WERI-Rb-1 (cell line): ENCODE measurements around the gene PLA2G2C.

ENCODE experiments used
- DNase-seq: peaks from one replicate; pipeline ENCODE4 v3.0.0-alpha.2; 2020
- H3K27ac ChIP-seq: fragments of 250-450 bp; sonication (Bioruptor Pico); 2 replicates; pipeline ENCODE4 v1.5.1; 2020; ENCODE audit warnings: mild to moderate bottlenecking, moderate library complexity
- H3K27me3 ChIP-seq: fragments of 250-450 bp; sonication (Bioruptor Pico); 2 replicates; pipeline ENCODE4 v1.5.1; 2021; ENCODE audit warnings: mild to moderate bottlenecking, low read depth, moderate library complexity; ENCODE audit not compliant: insufficient read depth, severe bottlenecking
- H3K36me3 ChIP-seq: fragments of 250-450 bp; sonication (Bioruptor Pico); 2 replicates; pipeline ENCODE4 v1.5.1; 2020; ENCODE audit warnings: mild to moderate bottlenecking, moderate library complexity
- H3K4me3 ChIP-seq: 2 replicates; pipeline ENCODE4 v1.5.1; 2011; ENCODE audit warnings: low read depth, mild to moderate bottlenecking, control low read depth, low read length
- H3K9me3 ChIP-seq: fragments of 250-450 bp; sonication (Bioruptor Pico); 2 replicates; pipeline ENCODE4 v1.5.1; 2021; ENCODE audit warnings: mild to moderate bottlenecking, moderate library complexity; ENCODE audit not compliant: severe bottlenecking
- TF ChIP-seq, protein P1 (sequence below): IDR thresholded peaks from 2 replicates; pipeline ENCODE4 v1.5.1; 2011; ENCODE audit warnings: low read depth, mild to moderate bottlenecking, control low read depth, inconsistent platforms, low read length

Gene PLA2G2C

DNA sequence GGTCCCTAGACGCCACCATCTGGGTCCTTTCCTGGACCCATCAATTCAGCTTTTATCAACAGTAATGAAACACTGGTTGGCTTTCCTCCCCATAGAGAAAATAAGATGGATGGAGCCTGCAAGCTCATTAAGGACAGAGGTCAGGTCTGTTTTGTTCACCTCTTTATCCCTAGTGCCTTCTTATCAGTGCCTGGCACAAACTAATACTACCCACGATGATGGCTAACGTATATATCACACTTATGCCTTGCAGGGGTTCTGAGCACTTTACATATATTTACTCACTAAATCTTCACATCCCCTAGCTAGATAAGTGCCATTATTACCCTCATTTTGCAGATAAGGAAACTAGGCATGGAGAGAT lies 5.5 kb downstream of the PLA2G2C start:
- Histone ChIP-seq H3K9me3 (no peaks in the 10 kb centered on the region), H3K27me3 (peaks cover 4% of the 10 kb centered on the region), H3K4me3 (no peak overlapping the region), H3K27ac (no peak overlapping the region), H3K36me3 (no peaks in the 10 kb centered on the region)
- no peak for DNase-seq
- TF ChIP-seq, protein P1, sequence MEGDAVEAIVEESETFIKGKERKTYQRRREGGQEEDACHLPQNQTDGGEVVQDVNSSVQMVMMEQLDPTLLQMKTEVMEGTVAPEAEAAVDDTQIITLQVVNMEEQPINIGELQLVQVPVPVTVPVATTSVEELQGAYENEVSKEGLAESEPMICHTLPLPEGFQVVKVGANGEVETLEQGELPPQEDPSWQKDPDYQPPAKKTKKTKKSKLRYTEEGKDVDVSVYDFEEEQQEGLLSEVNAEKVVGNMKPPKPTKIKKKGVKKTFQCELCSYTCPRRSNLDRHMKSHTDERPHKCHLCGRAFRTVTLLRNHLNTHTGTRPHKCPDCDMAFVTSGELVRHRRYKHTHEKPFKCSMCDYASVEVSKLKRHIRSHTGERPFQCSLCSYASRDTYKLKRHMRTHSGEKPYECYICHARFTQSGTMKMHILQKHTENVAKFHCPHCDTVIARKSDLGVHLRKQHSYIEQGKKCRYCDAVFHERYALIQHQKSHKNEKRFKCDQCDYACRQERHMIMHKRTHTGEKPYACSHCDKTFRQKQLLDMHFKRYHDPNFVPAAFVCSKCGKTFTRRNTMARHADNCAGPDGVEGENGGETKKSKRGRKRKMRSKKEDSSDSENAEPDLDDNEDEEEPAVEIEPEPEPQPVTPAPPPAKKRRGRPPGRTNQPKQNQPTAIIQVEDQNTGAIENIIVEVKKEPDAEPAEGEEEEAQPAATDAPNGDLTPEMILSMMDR, result no peak

DNA sequence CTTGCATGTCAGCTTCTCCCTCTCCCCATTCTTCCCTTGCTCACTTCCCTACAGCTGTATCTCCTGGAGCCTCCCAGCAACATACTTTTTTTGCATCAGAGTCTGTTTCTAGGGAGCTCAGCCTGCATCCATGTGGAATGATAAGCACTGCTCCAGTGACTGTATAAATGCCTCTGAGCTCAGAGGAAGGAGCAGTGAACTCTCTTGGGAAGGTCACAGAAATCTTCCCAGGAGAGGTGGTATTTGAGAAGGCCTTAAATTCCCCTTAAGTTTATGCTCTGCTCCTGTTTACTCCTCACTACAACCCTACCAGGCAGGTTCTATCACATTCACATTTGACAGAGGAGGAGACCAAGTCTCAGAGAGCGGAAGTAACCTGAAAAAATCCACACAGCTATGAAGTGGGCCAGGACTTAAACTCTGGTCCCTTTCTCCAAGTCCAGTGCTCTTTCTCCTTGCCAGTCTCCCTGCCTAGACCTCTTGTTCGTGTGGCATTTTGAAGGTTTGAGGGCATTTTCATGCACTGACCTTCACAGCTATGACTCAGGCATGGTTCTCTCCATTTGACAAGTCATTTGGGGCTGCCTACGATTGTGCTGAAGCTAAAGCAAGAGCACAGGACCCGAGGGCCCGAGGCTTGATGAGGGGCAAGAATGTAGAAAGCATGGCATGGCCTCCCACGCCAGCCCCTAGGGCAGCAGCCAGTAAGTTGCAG lies 6.0 kb downstream of the PLA2G2C start:
- Histone ChIP-seq H3K36me3 (no peaks in the 10 kb centered on the region), H3K27ac (no peak overlapping the region), H3K9me3 (no peaks in the 10 kb centered on the region), H3K4me3 (no peak overlapping the region), H3K27me3 (no peaks in the 10 kb centered on the region)
- TF ChIP-seq, protein P1, result no peak
- DNase-seq, result no peak

DNA sequence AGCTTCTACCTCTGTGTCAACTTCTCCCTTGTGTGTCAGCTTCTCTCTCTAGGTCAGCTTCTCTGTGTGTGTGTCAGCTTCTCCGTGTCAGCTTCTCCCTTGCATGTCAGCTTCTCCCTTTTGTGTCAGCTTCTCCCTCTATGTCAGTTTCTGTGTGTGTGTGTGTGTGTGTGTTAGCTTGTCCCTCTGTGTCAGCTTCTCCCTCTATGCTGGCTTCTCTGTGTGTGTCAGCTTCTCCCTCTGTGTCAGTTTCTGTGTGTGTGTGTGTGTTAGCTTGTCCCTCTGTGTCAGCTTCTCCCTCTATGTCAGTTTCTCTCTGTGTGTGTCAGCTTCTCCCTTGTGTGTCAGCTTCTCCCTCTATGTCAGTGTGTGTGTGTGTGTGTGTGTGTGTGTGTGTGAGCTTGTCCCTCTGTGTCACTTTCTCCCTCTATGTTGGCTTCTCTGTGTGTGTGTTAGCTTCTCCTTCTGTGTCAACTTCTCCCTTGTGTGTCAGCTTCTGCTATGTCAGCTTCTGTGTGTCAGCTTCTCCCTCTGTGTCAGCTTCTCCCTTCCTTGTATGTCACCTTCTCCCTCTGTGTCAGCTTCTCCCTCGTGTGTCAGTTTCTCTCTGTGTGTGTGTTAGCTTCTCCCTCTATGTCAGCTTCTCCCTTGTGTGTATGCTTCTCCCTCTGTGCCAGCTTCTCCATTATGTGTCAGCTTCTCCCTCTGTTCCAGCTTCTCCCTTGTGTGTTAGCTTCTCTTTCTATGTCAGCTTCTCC lies 6.8 kb downstream of the PLA2G2C start:
- TF ChIP-seq, protein P1, result no peak
- H3K27me3 ChIP-seq, result no peaks in the 10 kb centered on the region
- H3K4me3 ChIP-seq, result no peak overlapping the region
- H3K9me3 ChIP-seq, result no peaks in the 10 kb centered on the region
- no peaks in the 10 kb centered on the region for H3K36me3 ChIP-seq
- DNase-seq, result no peak
- H3K27ac ChIP-seq, result no peak overlapping the region

DNA sequence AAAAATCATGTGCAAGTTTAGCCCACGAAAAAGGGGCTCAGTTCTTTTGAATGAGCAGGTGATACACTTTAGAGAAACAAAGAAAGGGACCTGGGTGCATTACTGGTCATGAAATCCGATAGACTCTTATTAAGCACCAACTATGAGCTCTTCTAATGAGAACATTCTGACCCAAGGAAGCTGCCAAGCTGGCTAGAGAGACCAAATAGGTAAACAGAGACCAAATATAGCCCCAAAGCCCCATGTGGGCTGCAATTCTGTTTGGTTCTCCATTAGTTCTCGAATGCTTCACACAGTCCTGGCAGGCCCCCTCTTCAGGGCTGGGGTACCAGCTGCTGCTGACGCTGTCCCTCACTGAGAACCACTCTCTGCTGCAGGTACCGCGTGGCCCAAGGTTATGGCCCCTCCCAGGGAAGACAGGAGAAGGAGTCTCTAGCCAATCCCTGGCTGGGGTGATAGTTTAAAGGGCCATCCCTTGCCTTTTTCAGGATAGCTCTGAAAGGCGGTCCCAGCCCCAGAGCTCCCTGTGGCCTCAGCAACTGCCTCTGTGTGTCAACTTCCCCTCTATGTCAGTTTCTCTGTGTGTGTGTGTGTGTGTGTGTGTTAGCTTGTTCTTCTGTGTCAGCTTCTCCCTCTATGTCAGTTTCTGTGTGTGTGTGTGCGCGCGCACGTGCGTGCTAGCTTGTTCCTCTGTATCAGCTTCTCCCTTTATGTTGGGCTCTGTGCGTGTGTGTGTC lies 7.5 kb downstream of the PLA2G2C start:
- H3K36me3 ChIP-seq, result no peaks in the 10 kb centered on the region
- TF ChIP-seq, protein P1, result no peak
- no peaks in the 10 kb centered on the region for H3K9me3 ChIP-seq
- no peak overlapping the region for H3K4me3 ChIP-seq
- H3K27me3 ChIP-seq, result no peaks in the 10 kb centered on the region
- no peak overlapping the region for H3K27ac ChIP-seq
- no peak for DNase-seq

DNA sequence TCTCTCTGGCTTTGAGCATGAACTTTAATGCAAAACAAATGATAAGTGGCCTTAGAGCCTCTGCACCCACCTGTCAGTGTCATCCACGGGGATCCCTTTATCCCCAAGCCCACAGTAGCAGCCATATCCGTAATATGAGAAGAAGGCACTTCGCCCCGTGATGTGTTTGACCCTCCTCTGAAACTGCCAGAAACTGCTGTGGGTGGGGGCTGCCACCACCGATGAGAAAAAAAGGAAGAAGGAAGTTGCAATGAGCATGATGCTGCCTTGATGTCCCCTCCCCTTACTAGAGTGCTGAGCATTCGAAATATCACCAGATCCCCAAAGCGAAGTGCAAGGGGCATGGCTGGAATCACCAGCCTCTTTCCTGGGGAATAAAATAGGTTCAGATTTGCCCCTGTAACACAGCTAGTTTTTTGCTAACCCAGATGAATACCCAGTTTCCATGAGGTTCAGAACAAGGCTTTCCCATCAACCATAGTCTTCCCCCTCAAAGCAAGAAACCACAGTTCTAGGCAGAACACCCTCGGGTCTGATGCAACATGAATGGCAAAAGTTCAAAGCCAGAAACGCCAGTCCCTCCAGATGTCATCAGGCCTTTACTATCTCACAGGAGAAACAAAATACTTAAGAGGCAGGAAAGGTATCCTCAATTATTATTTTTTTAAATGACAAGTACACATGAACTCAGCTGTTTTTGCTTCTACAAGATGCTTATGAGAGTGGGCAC lies 11.2 kb downstream of the PLA2G2C start:
- no peak overlapping the region for H3K27ac ChIP-seq
- H3K9me3 ChIP-seq, result no peaks in the 10 kb centered on the region
- H3K4me3 ChIP-seq, result no peak overlapping the region
- TF ChIP-seq, protein P1, result no peak
- no peak for DNase-seq
- H3K27me3 ChIP-seq, result no peaks in the 10 kb centered on the region
- no peaks in the 10 kb centered on the region for H3K36me3 ChIP-seq
